ENCODE data around the gene ANO10.
"Not testable (repeated sequence)": the region's sequence is repeated elsewhere in the genome, so short reads cannot be mapped to it uniquely, and the experiment has no call there.

ANO10 gene

GRCh38 chr3:43462566-43462965 is 159.2 kb downstream of the ANO10 start:
- DNase-seq, result not testable (repeated sequence)

GRCh38 chr3:43461345-43461744 is 160.5 kb downstream of the ANO10 start:
- DNase-seq, result no peak

GRCh38 chr3:43457038-43457437 is 164.8 kb downstream of the ANO10 start:
- DNase-seq, result not testable (repeated sequence)

GRCh38 chr3:43455233-43455632 is 166.6 kb downstream of the ANO10 start:
- no peak for DNase-seq

GRCh38 chr3:43453981-43454380 is 167.8 kb downstream of the ANO10 start:
- no peak for DNase-seq

- DNase-seq, result no peak
Measured at GRCh38 chr3:43451670-43452254, 170.0 kb downstream of the ANO10 start.

- DNase-seq, result no peak
Measured at GRCh38 chr3:43448098-43448497, 173.7 kb downstream of the ANO10 start.

- DNase-seq, result no peak
Measured at GRCh38 chr3:43445820-43446219, 176.0 kb downstream of the ANO10 start.

GRCh38 chr3:43442872-43443395 is 178.9 kb downstream of the ANO10 start:
- no peak for DNase-seq

GRCh38 chr3:43436507-43437140 is 185.2 kb downstream of the ANO10 start:
- no peak for DNase-seq

- DNase-seq, result no peak
Measured at GRCh38 chr3:43435706-43436105, 186.1 kb downstream of the ANO10 start.

GRCh38 chr3:43434431-43434830 is 187.4 kb downstream of the ANO10 start:
- DNase-seq, result no peak

GRCh38 chr3:43432462-43432861 is 189.3 kb downstream of the ANO10 start:
- no peak for DNase-seq

- DNase-seq, result no peak
Measured at GRCh38 chr3:43426388-43426787, 195.4 kb downstream of the ANO10 start.

- no peak for DNase-seq
Measured at GRCh38 chr3:43425829-43426228, 196.0 kb downstream of the ANO10 start.

- no peak for DNase-seq
Measured at GRCh38 chr3:43423639-43424038, 198.2 kb downstream of the ANO10 start.

- no peak for DNase-seq
Measured at GRCh38 chr3:43423142-43423541, 198.7 kb downstream of the ANO10 start.

GRCh38 chr3:43418601-43419272 is 203.1 kb downstream of the ANO10 start:
- DNase-seq, result no peak

- no peak for DNase-seq
Measured at GRCh38 chr3:43417133-43417532, 204.7 kb downstream of the ANO10 start.

GRCh38 chr3:43415088-43415487 is 206.7 kb downstream of the ANO10 start:
- no peak for DNase-seq

GRCh38 chr3:43413676-43414368 is 208.0 kb downstream of the ANO10 start:
- no peak for DNase-seq

- DNase-seq, result no peak
Measured at GRCh38 chr3:43411429-43411828, 210.4 kb downstream of the ANO10 start.

GRCh38 chr3:43410592-43410991 is 211.2 kb downstream of the ANO10 start:
- no peak for DNase-seq

GRCh38 chr3:43409506-43409905 is 212.3 kb downstream of the ANO10 start:
- DNase-seq, result no peak

All from inflammatory macrophage treated with lipopolysaccharide for 4 hours (primary cell).